SK-N-DZ (cell line): Measurements from ENCODE around the gene RSL24D1.
"Not testable (repeated sequence)": the region's sequence is repeated elsewhere in the genome, so short reads cannot be mapped to it uniquely, and the experiment has no call there.

ENCODE experiments used
- DNase-seq: peaks from one replicate; pipeline ENCODE4 v3.0.0-alpha.2; 2015; ENCODE audit warnings: low spot score

Gene RSL24D1

GRCh38 chr15:55218056-55218455 is 21.3 kb upstream of the RSL24D1 start:
- no peak for DNase-seq

DNA sequence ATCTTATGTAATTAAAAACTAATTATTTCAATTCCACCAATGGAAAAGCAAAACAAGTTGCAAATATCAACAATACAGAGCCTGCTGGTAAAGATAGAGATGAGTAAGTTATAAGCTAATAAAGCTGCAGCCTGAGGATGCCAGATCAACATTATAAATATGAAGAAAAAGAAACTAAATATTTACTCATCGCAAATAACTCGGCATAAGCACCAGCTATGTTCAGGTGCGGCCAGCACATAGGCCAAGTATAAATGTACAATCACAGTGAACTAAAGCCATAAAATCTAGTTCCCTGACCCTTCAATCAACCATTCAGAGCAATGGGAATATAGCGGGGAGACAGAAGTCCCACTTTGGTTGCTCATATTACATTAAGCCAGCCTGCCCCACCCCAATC is 7.7 kb upstream of the RSL24D1 start:
- DNase-seq: no peak

DNA sequence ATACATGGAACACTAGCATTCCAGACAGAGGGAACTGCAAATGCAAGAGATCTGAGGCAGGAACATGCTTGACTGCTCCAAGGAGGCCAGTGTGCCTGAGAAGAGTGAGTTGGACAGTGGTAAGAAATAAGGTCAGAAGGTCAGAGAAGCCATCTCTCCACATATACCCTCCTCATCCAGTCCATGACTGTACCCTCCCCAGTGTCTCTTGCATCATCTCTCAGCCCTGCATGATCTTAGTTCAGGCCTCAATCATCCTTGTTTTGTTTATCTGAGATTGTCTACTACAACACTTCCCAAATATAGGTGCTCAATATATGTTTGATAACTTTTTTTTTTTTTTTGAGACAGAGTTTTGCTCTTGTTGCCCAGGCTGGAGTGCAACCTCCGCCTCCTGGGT is 5.5 kb upstream of the RSL24D1 start:
- no peak for DNase-seq

DNA sequence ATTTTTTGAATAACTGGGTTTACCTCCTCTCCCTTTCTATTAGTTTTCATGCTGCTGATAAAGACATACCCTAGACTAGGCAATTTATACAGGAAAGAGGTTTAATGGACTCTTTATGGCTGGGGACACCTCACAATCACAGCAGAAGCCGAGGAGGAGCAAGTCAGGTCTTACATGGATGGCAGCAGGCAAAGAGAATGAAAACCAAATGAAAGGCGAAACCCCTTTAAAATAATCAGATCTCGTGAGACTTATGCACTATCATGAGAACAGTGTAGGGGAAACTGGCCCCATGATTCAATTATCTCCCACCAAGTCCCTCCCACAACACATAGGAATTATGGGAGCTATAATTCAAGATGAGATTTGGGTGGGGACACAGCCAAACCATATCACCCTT is 2.0 kb upstream of the RSL24D1 start:
- DNase-seq: no peak

GRCh38 chr15:55197719-55198118 is 978 bp upstream of the RSL24D1 start:
- no peak for DNase-seq

DNA sequence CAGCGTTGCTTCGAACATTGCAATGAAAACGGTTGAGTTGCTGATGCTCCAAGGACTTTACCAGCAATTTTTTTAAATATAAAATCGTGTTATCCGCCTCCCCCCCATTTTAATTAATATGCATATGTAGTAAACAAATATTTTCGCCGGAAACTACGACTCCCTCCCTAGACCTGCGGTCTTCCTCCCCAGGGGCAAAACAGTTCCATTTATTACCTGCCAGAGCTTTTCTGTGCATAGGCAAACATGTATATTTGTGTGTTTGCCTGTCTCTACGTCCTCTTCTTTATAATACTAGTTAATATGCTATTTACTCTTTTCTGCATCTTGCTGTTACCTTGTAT is 593 bp upstream of the RSL24D1 start:
- DNase-seq: no peak

GRCh38 chr15:55195996-55196395 is 745 bp downstream of the RSL24D1 start:
- no peak for DNase-seq

GRCh38 chr15:55194256-55194655 is 2.5 kb downstream of the RSL24D1 start:
- DNase-seq: no peak

- DNase-seq: no peak
These were observed 10.4 kb downstream of the RSL24D1 start for GRCh38 chr15:55186331-55186730.

GRCh38 chr15:55183679-55184078 is 13.1 kb downstream of the RSL24D1 start:
- DNase-seq: no peak

DNA sequence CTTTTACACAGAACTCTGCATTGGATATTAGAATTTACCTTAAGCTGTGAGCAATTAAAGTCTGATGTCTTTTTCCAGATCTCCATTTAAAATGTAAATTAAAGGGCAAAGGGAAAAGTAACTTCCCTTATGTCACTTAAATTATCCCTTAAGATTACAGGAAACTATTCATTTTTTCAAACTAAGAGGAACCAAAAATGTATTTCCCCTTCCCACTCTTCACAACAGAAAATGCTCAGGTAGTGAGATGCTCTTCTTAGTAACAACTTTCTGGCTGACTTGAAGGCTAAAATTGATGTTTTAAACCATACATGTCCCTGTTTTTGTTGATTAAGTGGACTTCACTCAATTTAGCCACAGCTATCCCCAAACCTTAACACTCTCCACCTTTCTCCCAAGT is 17.6 kb downstream of the RSL24D1 start:
- DNase-seq: no peak

DNA sequence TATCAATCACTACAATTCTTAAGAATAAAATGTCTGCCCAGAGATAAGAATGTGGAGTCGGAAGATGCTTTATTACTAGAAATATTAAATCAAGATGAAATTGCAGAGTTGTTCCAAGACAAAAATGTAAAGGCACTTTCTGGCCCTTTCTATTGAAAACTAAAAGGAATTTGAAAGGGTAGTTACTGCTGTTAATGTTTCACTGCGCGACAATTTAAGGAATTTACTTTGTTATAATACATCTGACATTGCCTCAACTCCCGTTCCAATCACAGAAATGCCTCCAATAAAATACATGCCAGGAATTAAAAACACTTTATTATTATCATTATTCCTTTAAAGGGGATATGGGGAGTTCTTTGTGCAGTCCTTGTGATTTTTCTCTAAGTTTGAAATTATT is 26.4 kb downstream of the RSL24D1 start:
- DNase-seq: no peak

GRCh38 chr15:55168350-55168974 is 28.3 kb downstream of the RSL24D1 start:
- peak; percentile 73 for DNase-seq

GRCh38 chr15:55164284-55164683 is 32.5 kb downstream of the RSL24D1 start:
- no peak for DNase-seq

- DNase-seq: no peak
These were observed 45.1 kb downstream of the RSL24D1 start for GRCh38 chr15:55151631-55152030.

DNA sequence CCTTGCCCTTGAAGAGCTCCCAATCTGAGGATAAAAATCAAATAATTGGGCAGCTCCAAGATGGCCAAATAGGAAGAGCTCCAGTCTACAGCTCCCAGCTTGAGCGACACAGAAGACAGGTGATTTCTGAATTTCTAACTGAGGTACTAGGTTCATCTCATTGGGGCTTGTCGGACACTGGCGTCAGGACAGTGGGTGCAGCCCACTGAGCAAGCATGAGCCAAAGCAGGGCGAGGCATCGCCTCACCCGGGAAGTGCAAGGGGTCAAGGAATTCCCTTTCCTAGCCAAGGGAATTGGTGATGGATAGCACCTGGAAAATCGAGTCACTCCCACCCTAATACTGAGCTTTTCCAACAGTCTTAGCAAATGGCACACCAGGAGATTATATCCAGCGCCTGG is 53.6 kb downstream of the RSL24D1 start:
- DNase-seq: not testable (repeated sequence)

- DNase-seq: no peak
These were observed 62.8 kb downstream of the RSL24D1 start for GRCh38 chr15:55133972-55134371.

DNA sequence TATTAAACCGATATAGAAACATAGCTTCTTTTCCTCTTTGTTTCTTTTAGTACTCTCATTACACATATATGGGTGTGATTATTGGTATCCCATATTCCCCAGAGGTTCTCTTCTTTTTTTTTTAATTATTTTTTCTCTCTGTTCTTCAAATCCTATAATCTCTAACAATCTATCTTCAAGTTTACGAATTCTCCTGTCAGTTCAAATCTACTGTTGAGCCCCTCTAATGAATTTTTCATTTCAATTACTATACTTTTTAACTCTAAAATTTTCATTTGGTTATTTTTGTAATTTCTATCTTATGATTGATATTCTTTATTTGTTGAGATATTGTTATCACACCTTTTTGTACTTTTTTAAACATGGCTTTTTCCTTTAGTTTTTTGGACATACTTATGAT is 64.1 kb downstream of the RSL24D1 start:
- DNase-seq: no peak
